IPS-15b (cell line): ENCODE results near the gene KCTD3.

Experiments
- H3K27me3 ChIP-seq: one replicate; pipeline ENCODE4 v1.6.1; 2013; ENCODE audit warnings: low read length; ENCODE audit not compliant: control insufficient read depth, insufficient read depth
- H3K36me3 ChIP-seq: one replicate; pipeline ENCODE4 v1.6.1; 2013; ENCODE audit warnings: low read length; ENCODE audit not compliant: control insufficient read depth, insufficient read depth
- H3K4me1 ChIP-seq: one replicate; pipeline ENCODE4 v1.6.1; 2013; ENCODE audit warnings: mild to moderate bottlenecking, low read length; ENCODE audit not compliant: control insufficient read depth, insufficient read depth
- H3K4me3 ChIP-seq: one replicate; pipeline ENCODE4 v1.5.1; 2013; ENCODE audit warnings: low read depth, low read length
- H3K9ac ChIP-seq: one replicate; pipeline ENCODE4 v1.6.1; 2013; ENCODE audit warnings: low read depth, mild to moderate bottlenecking, low read length
- H3K9me3 ChIP-seq: one replicate; pipeline ENCODE4 v1.6.1; 2013; ENCODE audit warnings: mild to moderate bottlenecking, low read length; ENCODE audit not compliant: control insufficient read depth, insufficient read depth

Gene KCTD3

GRCh38 chr1:215645182-215645581, 78.1 kb downstream of the KCTD3 start:
- Histone ChIP-seq H3K9me3 (no peaks in the 10 kb centered on the region), H3K27me3 (no peaks in the 10 kb centered on the region), H3K4me3 (no peak overlapping the region), H3K4me1 (no peaks in the 10 kb centered on the region), H3K36me3 (no peaks in the 10 kb centered on the region), H3K9ac (no peak overlapping the region)

GRCh38 chr1:215645861-215646260, 78.8 kb downstream of the KCTD3 start:
- Histone ChIP-seq H3K4me3 (no peak overlapping the region), H3K36me3 (no peaks in the 10 kb centered on the region), H3K9ac (no peak overlapping the region), H3K4me1 (peaks cover under 1% of the 10 kb centered on the region), H3K27me3 (no peaks in the 10 kb centered on the region), H3K9me3 (no peaks in the 10 kb centered on the region)

- Histone ChIP-seq H3K4me1 (peaks cover 13% of the 10 kb centered on the region), H3K27me3 (no peaks in the 10 kb centered on the region), H3K9ac (no peak overlapping the region), H3K9me3 (no peaks in the 10 kb centered on the region), H3K36me3 (no peaks in the 10 kb centered on the region), H3K4me3 (no peak overlapping the region)
Measured at GRCh38 chr1:215647738-215648137, 80.6 kb downstream of the KCTD3 start.

GRCh38 chr1:215648957-215649356, 81.9 kb downstream of the KCTD3 start:
- Histone ChIP-seq H3K9me3 (no peaks in the 10 kb centered on the region), H3K27me3 (no peaks in the 10 kb centered on the region), H3K4me3 (no peak overlapping the region), H3K4me1 (peaks cover 21% of the 10 kb centered on the region), H3K36me3 (no peaks in the 10 kb centered on the region), H3K9ac (no peak overlapping the region)

GRCh38 chr1:215650446-215651149, 83.5 kb downstream of the KCTD3 start:
- Histone ChIP-seq H3K9ac (no peak overlapping the region), H3K4me3 (no peak overlapping the region), H3K27me3 (no peaks in the 10 kb centered on the region), H3K4me1 (peaks cover 21% of the 10 kb centered on the region), H3K9me3 (no peaks in the 10 kb centered on the region), H3K36me3 (no peaks in the 10 kb centered on the region)

GRCh38 chr1:215651867-215652266, 84.8 kb downstream of the KCTD3 start:
- no peaks in the 10 kb centered on the region for H3K9me3 ChIP-seq
- no peaks in the 10 kb centered on the region for H3K27me3 ChIP-seq
- no peak overlapping the region for H3K4me3 ChIP-seq
- no peaks in the 10 kb centered on the region for H3K36me3 ChIP-seq
- peaks cover 21% of the 10 kb centered on the region for H3K4me1 ChIP-seq
- H3K9ac ChIP-seq, result no peak overlapping the region

- Histone ChIP-seq H3K4me3 (no peak overlapping the region), H3K27me3 (no peaks in the 10 kb centered on the region), H3K9me3 (no peaks in the 10 kb centered on the region), H3K4me1 (peaks cover 21% of the 10 kb centered on the region), H3K36me3 (no peaks in the 10 kb centered on the region), H3K9ac (no peak overlapping the region)
Measured at GRCh38 chr1:215652371-215652770, 85.3 kb downstream of the KCTD3 start.

- Histone ChIP-seq H3K36me3 (no peaks in the 10 kb centered on the region), H3K27me3 (no peaks in the 10 kb centered on the region), H3K9me3 (no peaks in the 10 kb centered on the region), H3K9ac (no peak overlapping the region), H3K4me1 (peaks cover 14% of the 10 kb centered on the region), H3K4me3 (no peak overlapping the region)
Measured at GRCh38 chr1:215657047-215657446, 89.9 kb downstream of the KCTD3 start.

- H3K4me1 ChIP-seq, result no peaks in the 10 kb centered on the region
Measured at GRCh38 chr1:215660259-215660658, 93.2 kb downstream of the KCTD3 start.

GRCh38 chr1:215661033-215661432, 93.9 kb downstream of the KCTD3 start:
- Histone ChIP-seq H3K9me3 (no peaks in the 10 kb centered on the region), H3K36me3 (no peaks in the 10 kb centered on the region), H3K27me3 (no peaks in the 10 kb centered on the region), H3K9ac (no peak overlapping the region), H3K4me1 (no peaks in the 10 kb centered on the region), H3K4me3 (no peak overlapping the region)

More at GRCh38 chr1:215660259-215660658, 93.2 kb downstream of the KCTD3 start:
- Histone ChIP-seq H3K4me3 (no peak overlapping the region), H3K9me3 (no peaks in the 10 kb centered on the region), H3K36me3 (no peaks in the 10 kb centered on the region), H3K9ac (no peak overlapping the region), H3K27me3 (no peaks in the 10 kb centered on the region)

- no peak overlapping the region for H3K9ac ChIP-seq
- H3K27me3 ChIP-seq, result no peaks in the 10 kb centered on the region
Measured at GRCh38 chr1:215665215-215665614, 98.1 kb downstream of the KCTD3 start.

GRCh38 chr1:215667761-215668160, 100.7 kb downstream of the KCTD3 start:
- Histone ChIP-seq H3K9me3 (no peaks in the 10 kb centered on the region), H3K4me1 (peaks cover 9% of the 10 kb centered on the region), H3K36me3 (no peaks in the 10 kb centered on the region), H3K27me3 (no peaks in the 10 kb centered on the region), H3K4me3 (no peak overlapping the region), H3K9ac (no peak overlapping the region)

More at GRCh38 chr1:215665215-215665614, 98.1 kb downstream of the KCTD3 start:
- no peaks in the 10 kb centered on the region for H3K36me3 ChIP-seq
- H3K4me3 ChIP-seq, result no peak overlapping the region
- no peaks in the 10 kb centered on the region for H3K9me3 ChIP-seq
- peaks cover 7% of the 10 kb centered on the region for H3K4me1 ChIP-seq
